Neural cell (in vitro differentiated cells): ENCODE measurements around the gene S100A2. TPM values are rescaled to one million over a fixed set of nuclear protein-coding genes. Genes with fewer than 3 reads are reported as not detected.

Experiments
- H2AFZ ChIP-seq: fragments of 200-600, 300-800 bp; sonication (generic), shearing (Covaris generic); 2 replicates; pipeline ENCODE4 v1.6.0; 2014; ENCODE audit warnings: low read depth, mild to moderate bottlenecking, antibody characterized with exemption, low read length, moderate library complexity
- H3F3A ChIP-seq: fragments of 200-600 bp; shearing (Covaris generic); 2 replicates; pipeline ENCODE4 v1.6.1; 2016; ENCODE audit warnings: mild to moderate bottlenecking, moderate library complexity, mixed read lengths, antibody characterized with exemption, low read length; ENCODE audit not compliant: insufficient read depth, poor library complexity, severe bottlenecking
- H3K27ac ChIP-seq: fragments of 200-600, 300-800 bp; sonication (generic), shearing (Covaris generic); 2 replicates; pipeline ENCODE4 v1.5.1; 2014; ENCODE audit warnings: mild to moderate bottlenecking, low read length, moderate library complexity
- H3K27me3 ChIP-seq: fragments of 300-800, 200-600 bp; sonication (generic), shearing (Covaris generic); 2 replicates; pipeline ENCODE4 v1.6.0; 2014; ENCODE audit warnings: mild to moderate bottlenecking, low read depth, low read length, moderate library complexity; ENCODE audit not compliant: insufficient read depth
- H3K36me3 ChIP-seq: fragments of 300-800, 200-600 bp; sonication (generic), shearing (Covaris generic); 2 replicates; pipeline ENCODE4 v1.5.1; 2014; ENCODE audit warnings: mild to moderate bottlenecking, antibody characterized with exemption, low read length, moderate library complexity; ENCODE audit not compliant: insufficient read depth
- H3K4me2 ChIP-seq: fragments of 300-800, 200-600 bp; sonication (generic), shearing (Covaris generic); 2 replicates; pipeline ENCODE4 v1.6.0; 2014; ENCODE audit warnings: mild to moderate bottlenecking, low read length
- H3K4me3 ChIP-seq: fragments of 300-800, 200-600 bp; sonication (generic), shearing (Covaris generic); 2 replicates; pipeline ENCODE4 v1.5.1; 2014; ENCODE audit warnings: mild to moderate bottlenecking, low read length, moderate library complexity
- H3K79me2 ChIP-seq: fragments of 200-600 bp; shearing (Covaris generic); replicated peaks from 2 replicates; pipeline ENCODE4 v1.6.0; 2014; ENCODE audit warnings: mild to moderate bottlenecking, low read length, moderate library complexity; ENCODE audit not compliant: insufficient read depth
- H3K9ac ChIP-seq: fragments of 300-800, 200-600 bp; sonication (generic), shearing (Covaris generic); 2 replicates; pipeline ENCODE4 v1.6.1; 2016; ENCODE audit warnings: mild to moderate bottlenecking, low read length, mixed read lengths
- H3K9me2 ChIP-seq: fragments of 200-600 bp; shearing (Covaris generic); 2 replicates; pipeline ENCODE4 v1.6.1; 2016; ENCODE audit warnings: mild to moderate bottlenecking, low read length, mixed read lengths; ENCODE audit not compliant: insufficient read depth
- H3K9me3 ChIP-seq: fragments of 200-600, 300-800 bp; sonication (generic), shearing (Covaris generic); 2 replicates; pipeline ENCODE4 v1.6.1; 2016; ENCODE audit warnings: mild to moderate bottlenecking, mixed run types, low read length, moderate library complexity, mixed read lengths
- H4K20me1 ChIP-seq: fragments of 200-600 bp; shearing (Covaris generic); 2 replicates; pipeline ENCODE4 v1.6.1; 2016; ENCODE audit warnings: mild to moderate bottlenecking, mixed run types; ENCODE audit not compliant: insufficient read depth
- CTCF ChIP-seq: fragments of 450-650 bp; IDR thresholded peaks from 2 replicates; pipeline ENCODE4 v1.5.1; 2014; ENCODE audit warnings: antibody characterized with exemption, mild to moderate bottlenecking, moderate library complexity; ENCODE audit not compliant: poor library complexity, severe bottlenecking
- EP300 ChIP-seq: fragments of 450-650 bp; conservative IDR thresholded peaks from 2 replicates; pipeline ENCODE4 v1.6.1; 2014; ENCODE audit warnings: antibody characterized with exemption, mild to moderate bottlenecking, moderate library complexity; ENCODE audit not compliant: poor library complexity, severe bottlenecking
- EZH2 ChIP-seq: fragments of 200-600, 300-800 bp; shearing (Covaris generic), sonication (generic); IDR thresholded peaks from 2 replicates; pipeline ENCODE4 v1.6.1; 2014; ENCODE audit warnings: antibody characterized with exemption, low read length, borderline replicate concordance, mild to moderate bottlenecking; ENCODE audit not compliant: insufficient read depth, poor library complexity, severe bottlenecking
- MXI1 ChIP-seq: fragments of 450-650 bp; conservative IDR thresholded peaks from 2 replicates; pipeline ENCODE4 v1.6.1; 2014; ENCODE audit warnings: antibody characterized with exemption, mild to moderate bottlenecking; ENCODE audit not compliant: poor library complexity, severe bottlenecking
- POLR2AphosphoS5 ChIP-seq: IDR thresholded peaks from 2 replicates; pipeline ENCODE4 v1.6.1; 2012
- RAD21 ChIP-seq: fragments of 450-650 bp; conservative IDR thresholded peaks from 2 replicates; pipeline ENCODE4 v1.6.1; 2014; ENCODE audit warnings: antibody characterized with exemption, mild to moderate bottlenecking, moderate library complexity
- REST ChIP-seq: IDR thresholded peaks from 2 replicates; pipeline ENCODE4 v1.6.1; 2012; ENCODE audit warnings: borderline replicate concordance
- SMC3 ChIP-seq: fragments of 450-650 bp; conservative IDR thresholded peaks from 2 replicates; pipeline ENCODE4 v1.6.1; 2014; ENCODE audit warnings: antibody characterized with exemption, mild to moderate bottlenecking, moderate library complexity; ENCODE audit not compliant: poor library complexity
- TAF1 ChIP-seq: IDR thresholded peaks from 2 replicates; pipeline ENCODE4 v1.6.1; 2012; ENCODE audit warnings: low read depth
- polyA plus RNA-seq: library from polyadenylated mRNA; depleted of rRNA; stranded (reverse); fragments of >200 nt; gene quantifications from 2 replicates; pipeline ENCODE4 v1.2.3, GENCODE V29; 2014

The S100A2 gene
- polyA plus RNA-seq, 1 donor from 2014 or later: not detected

- Histone ChIP-seq H3K9me2 (no peaks in the 10 kb centered on the region), H3K36me3 (no peaks in the 10 kb centered on the region), H2AFZ (no peak overlapping the region), H3K4me3 (no peak overlapping the region), H4K20me1 (no peaks in the 10 kb centered on the region), H3K4me2 (no peak overlapping the region), H3K79me2 (no peaks in the 10 kb centered on the region), H3K9ac (no peak overlapping the region), H3K27me3 (no peaks in the 10 kb centered on the region), H3K27ac (no peak overlapping the region), H3F3A (no peaks in the 10 kb centered on the region), H3K9me3 (no peaks in the 10 kb centered on the region)
- no peak for TF ChIP-seq MXI1
- TF ChIP-seq EZH2: no peak
- TF ChIP-seq TAF1: no peak
- TF ChIP-seq POLR2AphosphoS5: no peak
- no peak for TF ChIP-seq RAD21
- no peak for TF ChIP-seq EP300
- no peak for TF ChIP-seq CTCF
- no peak for TF ChIP-seq SMC3
- TF ChIP-seq REST: no peak
These were observed 5.4 kb downstream of the S100A2 start for GRCh38 chr1:153560241-153560640.

GRCh38 chr1:153557877-153558276 lies 7.8 kb downstream of the S100A2 start:
- no peak overlapping the region for H3K4me3 ChIP-seq
- no peaks in the 10 kb centered on the region for H3K9me3 ChIP-seq
- no peak overlapping the region for H3K27ac ChIP-seq
- no peaks in the 10 kb centered on the region for H3F3A ChIP-seq
- no peak overlapping the region for H3K9ac ChIP-seq
- no peaks in the 10 kb centered on the region for H3K79me2 ChIP-seq
- H3K4me2 ChIP-seq: no peak overlapping the region
- no peaks in the 10 kb centered on the region for H4K20me1 ChIP-seq
- H3K27me3 ChIP-seq: no peaks in the 10 kb centered on the region
- TF ChIP-seq EP300: no peak
- TF ChIP-seq RAD21: no peak
- no peak for TF ChIP-seq SMC3
- no peak for TF ChIP-seq EZH2
- no peak for TF ChIP-seq TAF1
- TF ChIP-seq CTCF: no peak
- no peak for TF ChIP-seq REST
- no peak for TF ChIP-seq MXI1
- TF ChIP-seq POLR2AphosphoS5: no peak
- no peaks in the 10 kb centered on the region for H3K9me2 ChIP-seq
- H2AFZ ChIP-seq: no peak overlapping the region
- no peaks in the 10 kb centered on the region for H3K36me3 ChIP-seq
